SJSA1 (cell line): Measurements from ENCODE around the gene MT2A. TPM values are rescaled to one million over a fixed set of nuclear protein-coding genes. Genes with fewer than 3 reads are reported as not detected.
"Not testable (repeated sequence)": the region's sequence is repeated elsewhere in the genome, so short reads cannot be mapped to it uniquely, and the experiment has no call there.

Experiments
- DNase-seq, 2 experiments: peaks; one replicate each; pipeline ENCODE4 v3.0.0-alpha.2; 2015 to 2020; ENCODE audit warnings: low spot score in 2 of 2, low read depth in 1 of 2
- H3K27ac ChIP-seq: fragments of 250-450 bp; sonication (Bioruptor Pico); 2 replicates; pipeline ENCODE4 v1.5.1; 2020; ENCODE audit warnings: mild to moderate bottlenecking, moderate library complexity
- H3K27me3 ChIP-seq: fragments of 250-450 bp; sonication (Bioruptor Pico); replicated peaks from 2 replicates; pipeline ENCODE4 v1.5.1; 2020; ENCODE audit warnings: mild to moderate bottlenecking, moderate library complexity
- H3K36me3 ChIP-seq: fragments of 250-450 bp; sonication (Bioruptor Pico); 2 replicates; pipeline ENCODE4 v1.5.1; 2020; ENCODE audit warnings: mild to moderate bottlenecking
- H3K4me1 ChIP-seq: fragments of 250-450 bp; sonication (Bioruptor Pico); replicated peaks from 2 replicates; pipeline ENCODE4 v1.6.1; 2021; ENCODE audit warnings: mild to moderate bottlenecking
- H3K4me3 ChIP-seq: fragments of 250-450 bp; sonication (Bioruptor Pico); 2 replicates; pipeline ENCODE4 v1.5.1; 2020; ENCODE audit warnings: mild to moderate bottlenecking
- H3K9me3 ChIP-seq: fragments of 250-450 bp; sonication (Bioruptor Pico); replicated peaks from 2 replicates; pipeline ENCODE4 v1.5.1; 2020; ENCODE audit warnings: mild to moderate bottlenecking
- total RNA-seq: library from RNA; depleted of rRNA; stranded (reverse); fragments of >200 nt; shearing (Covaris generic); gene quantifications from 2 replicates; pipeline ENCODE4 v1.2.3, GENCODE V29; 2014

Gene MT2A
- total RNA-seq, 1 experiment from 2014 or later: 48.4 TPM

- H3K4me1 ChIP-seq: peaks cover 30% of the 10 kb centered on the region
- no peak overlapping the region for H3K27ac ChIP-seq
- H3K4me3 ChIP-seq: no peak overlapping the region
- no peaks in the 10 kb centered on the region for H3K27me3 ChIP-seq
- no peaks in the 10 kb centered on the region for H3K36me3 ChIP-seq
- no peak for DNase-seq
- H3K9me3 ChIP-seq: no peaks in the 10 kb centered on the region
These were observed 9.1 kb downstream of the MT2A start for GRCh38 chr16:56617212-56618085.

GRCh38 chr16:56618138-56618537, 9.8 kb downstream of the MT2A start:
- no peak for DNase-seq
- no peak overlapping the region for H3K27ac ChIP-seq
- H3K27me3 ChIP-seq: no peaks in the 10 kb centered on the region
- no peak overlapping the region for H3K4me3 ChIP-seq
- H3K4me1 ChIP-seq: peaks cover 23% of the 10 kb centered on the region
- H3K9me3 ChIP-seq: no peaks in the 10 kb centered on the region
- no peaks in the 10 kb centered on the region for H3K36me3 ChIP-seq

- Histone ChIP-seq H3K27ac (no peak overlapping the region), H3K27me3 (no peaks in the 10 kb centered on the region; the same call in 1 of the 2 replicates), H3K36me3 (no peaks in the 10 kb centered on the region), H3K9me3 (no peaks in the 10 kb centered on the region), H3K4me3 (no peak overlapping the region), H3K4me1 (peaks cover 6% of the 10 kb centered on the region)
- DNase-seq: no peak
These were observed 12.0 kb downstream of the MT2A start for GRCh38 chr16:56620339-56620897.

- peaks cover 12% of the 10 kb centered on the region for H3K4me1 ChIP-seq
- not testable (repeated sequence) for H3K4me3 ChIP-seq, H3K27ac ChIP-seq, DNase-seq, H3K27me3 ChIP-seq, H3K36me3 ChIP-seq, H3K9me3 ChIP-seq
These were observed 13.5 kb downstream of the MT2A start for GRCh38 chr16:56621665-56622445.

- not testable (repeated sequence) for DNase-seq, H3K27ac ChIP-seq, H3K27me3 ChIP-seq, H3K36me3 ChIP-seq, H3K4me3 ChIP-seq, H3K9me3 ChIP-seq
- peaks cover 20% of the 10 kb centered on the region for H3K4me1 ChIP-seq
These were observed 14.8 kb downstream of the MT2A start for GRCh38 chr16:56623184-56623583.

- no peak overlapping the region for H3K27ac ChIP-seq
- H3K27me3 ChIP-seq: no peaks in the 10 kb centered on the region; the same call in 1 of the 2 replicates
- no peak overlapping the region for H3K4me3 ChIP-seq
- H3K9me3 ChIP-seq: no peaks in the 10 kb centered on the region
- no peak for DNase-seq
- peaks cover 20% of the 10 kb centered on the region for H3K4me1 ChIP-seq
- H3K36me3 ChIP-seq: no peaks in the 10 kb centered on the region; the same call in 1 of the 2 replicates
These were observed 15.3 kb downstream of the MT2A start for GRCh38 chr16:56623637-56624036.

- Histone ChIP-seq H3K9me3 (no peaks in the 10 kb centered on the region), H3K27me3 (no peaks in the 10 kb centered on the region; the same call in 1 of the 2 replicates)
- peak in 1 of 2 experiments; percentile 41 for DNase-seq
These were observed 17.0 kb downstream of the MT2A start, which contains the start of gene MT1E for GRCh38 chr16:56625140-56625942. TSS of gene MT1E (plus strand) at chr16:56625781. CDS start at chr16:56625852, 71 bp downstream.

GRCh38 chr16:56625943-56626654, 17.7 kb downstream of the MT2A start:
- Histone ChIP-seq H3K4me1 (peaks cover 20% of the 10 kb centered on the region), H3K27me3 (no peaks in the 10 kb centered on the region; the same call in 1 of the 2 replicates), H3K27ac (peak overlapping the region; percentile 36), H3K9me3 (no peaks in the 10 kb centered on the region), H3K36me3 (no peaks in the 10 kb centered on the region; the same call in 1 of the 2 replicates), H3K4me3 (peak overlapping the region; percentile 42)
- no peak for DNase-seq

More at GRCh38 chr16:56625140-56625942, 17.0 kb downstream of the MT2A start, which contains the start of gene MT1E:
- H3K4me3 ChIP-seq: peak within 1 kb of the TSS; percentile 42
- peaks cover 20% of the 10 kb centered on the region for H3K4me1 ChIP-seq
- H3K36me3 ChIP-seq: no peaks in the 10 kb centered on the region; the same call in 1 of the 2 replicates
- H3K27ac ChIP-seq: peak within 1 kb of the TSS; percentile 36

- H3K36me3 ChIP-seq: no peaks in the 10 kb centered on the region; the same call in 1 of the 2 replicates
- H3K27ac ChIP-seq: peak overlapping the region; percentile 66
- H3K27me3 ChIP-seq: no peaks in the 10 kb centered on the region; the same call in 1 of the 2 replicates
- no peaks in the 10 kb centered on the region for H3K9me3 ChIP-seq
- H3K4me3 ChIP-seq: peak overlapping the region; percentile 42; the same call in 1 of the 2 replicates
- peaks cover 20% of the 10 kb centered on the region for H3K4me1 ChIP-seq
- peak in 1 of 2 experiments; percentile 20 for DNase-seq
These were observed 18.3 kb downstream of the MT2A start for GRCh38 chr16:56626685-56627084.

GRCh38 chr16:56628486-56629350, 20.3 kb downstream of the MT2A start:
- H3K4me3 ChIP-seq: no peak overlapping the region
- H3K9me3 ChIP-seq: no peaks in the 10 kb centered on the region
- no peak overlapping the region for H3K27ac ChIP-seq
- peaks cover 27% of the 10 kb centered on the region for H3K4me1 ChIP-seq
- no peaks in the 10 kb centered on the region; the same call in none of the 2 replicates for H3K27me3 ChIP-seq
- no peaks in the 10 kb centered on the region; the same call in 1 of the 2 replicates for H3K36me3 ChIP-seq
- DNase-seq: no peak

GRCh38 chr16:56629531-56629930, 21.1 kb downstream of the MT2A start:
- H3K4me3 ChIP-seq: no peak overlapping the region
- no peaks in the 10 kb centered on the region; the same call in 1 of the 2 replicates for H3K27me3 ChIP-seq
- H3K9me3 ChIP-seq: no peaks in the 10 kb centered on the region
- no peaks in the 10 kb centered on the region; the same call in 1 of the 2 replicates for H3K36me3 ChIP-seq
- no peak overlapping the region for H3K27ac ChIP-seq
- H3K4me1 ChIP-seq: peaks cover 27% of the 10 kb centered on the region
- no peak for DNase-seq
